Activated B cell treated with CpG ODN at 0.5 μM for 24 hours (primary cell): ENCODE results near the gene SPEF1. TPM values are rescaled to one million over a fixed set of nuclear protein-coding genes. Genes with fewer than 3 reads are reported as not detected.

Source experiments
- ATAC-seq: fragments of 200-7000 bp; cut with Tn5 transposase; one replicate; pipeline ENCODE4 v1.10.0; 2021; ENCODE audit warnings: low read depth, mild to moderate bottlenecking, moderate library complexity
- CTCF ChIA-PET: fragments of 350-600 bp; sonication (Branson Sonifier 250); formaldehyde crosslinking; loops from one replicate; lab custom pipeline; 2021; ENCODE audit warnings: antibody characterized with exemption; lab: Charles Lee
- POLR2A ChIA-PET: fragments of 350-600 bp; sonication (Branson Sonifier 250); formaldehyde crosslinking; loops from one replicate; lab custom pipeline; 2021; ENCODE audit warnings: antibody characterized with exemption; lab: Charles Lee
- DNase-seq: peaks from one replicate; pipeline ENCODE4 v3.0.0; 2022
- H3K27ac Mint-ChIP-seq: one replicate; pipeline ENCODE4 v1.8.0; 2020; ENCODE audit warnings: mixed read lengths
- H3K27me3 Mint-ChIP-seq: one replicate; pipeline ENCODE4 v1.8.0; 2021; ENCODE audit warnings: mixed read lengths
- H3K36me3 Mint-ChIP-seq: one replicate; pipeline ENCODE4 v1.8.0; 2021; ENCODE audit warnings: low read depth, mixed read lengths
- H3K4me1 Mint-ChIP-seq: one replicate; pipeline ENCODE4 v1.8.0; 2021; ENCODE audit warnings: mixed read lengths
- H3K4me3 Mint-ChIP-seq: one replicate; pipeline ENCODE4 v1.8.0; 2020; ENCODE audit warnings: mild to moderate bottlenecking, mixed read lengths
- H3K9me3 Mint-ChIP-seq: one replicate; pipeline ENCODE4 v1.8.0; 2020; ENCODE audit warnings: mixed read lengths
- intact Hi-C: fragments of 100-400 bp; cut with micrococcal nuclease; formaldehyde crosslinking; loops from one replicate; pipeline ENCODE4 v1.15.1; 2024
- total RNA-seq: library from RNA; stranded (reverse); gene quantifications from 2 replicates; pipeline ENCODE4 v1.2.3, GENCODE V29; 2022
- TF ChIP-seq, protein P1 (sequence below): fragments of 200-600 bp; IDR thresholded peaks from one replicate; pipeline ENCODE4 v1.8.0; 2022; ENCODE audit warnings: antibody characterized with exemption, mild to moderate bottlenecking

Gene SPEF1
- total RNA-seq, 1 donor from 2014 or later: not detected

DNA sequence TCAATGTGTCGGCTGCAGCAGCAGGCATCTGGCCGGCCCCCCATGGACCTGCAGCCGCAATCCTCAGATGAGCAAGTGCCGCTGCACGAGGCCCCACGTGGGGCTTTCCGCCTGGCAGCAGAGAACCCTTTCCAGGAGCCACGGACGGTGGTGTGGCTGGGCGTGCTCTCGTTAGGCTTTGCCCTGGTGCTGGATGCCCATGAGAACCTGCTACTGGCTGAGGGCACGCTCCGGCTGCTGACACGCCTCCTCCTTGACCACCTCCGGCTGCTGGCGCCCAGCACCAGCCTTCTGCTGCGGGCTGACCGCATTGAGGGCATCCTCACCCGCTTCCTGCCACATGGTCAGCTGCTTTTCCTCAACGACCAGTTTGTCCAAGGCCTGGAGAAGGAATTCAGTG lies 42.6 kb upstream of the SPEF1 start:
- ATAC-seq (no peak), DNase-seq (no peak)
- Mint-ChIP-seq H3K4me3 (no peak overlapping the region), H3K36me3 (peaks cover 50% of the 10 kb centered on the region), H3K9me3 (no peaks in the 10 kb centered on the region), H3K27me3 (no peaks in the 10 kb centered on the region), H3K27ac (no peak overlapping the region), H3K4me1 (peaks cover 29% of the 10 kb centered on the region)
- POLR2A ChIA-PET: no interaction called here
- CTCF ChIA-PET: no interaction called here
- intact Hi-C loops: no loop called here
- TF ChIP-seq, protein P1, sequence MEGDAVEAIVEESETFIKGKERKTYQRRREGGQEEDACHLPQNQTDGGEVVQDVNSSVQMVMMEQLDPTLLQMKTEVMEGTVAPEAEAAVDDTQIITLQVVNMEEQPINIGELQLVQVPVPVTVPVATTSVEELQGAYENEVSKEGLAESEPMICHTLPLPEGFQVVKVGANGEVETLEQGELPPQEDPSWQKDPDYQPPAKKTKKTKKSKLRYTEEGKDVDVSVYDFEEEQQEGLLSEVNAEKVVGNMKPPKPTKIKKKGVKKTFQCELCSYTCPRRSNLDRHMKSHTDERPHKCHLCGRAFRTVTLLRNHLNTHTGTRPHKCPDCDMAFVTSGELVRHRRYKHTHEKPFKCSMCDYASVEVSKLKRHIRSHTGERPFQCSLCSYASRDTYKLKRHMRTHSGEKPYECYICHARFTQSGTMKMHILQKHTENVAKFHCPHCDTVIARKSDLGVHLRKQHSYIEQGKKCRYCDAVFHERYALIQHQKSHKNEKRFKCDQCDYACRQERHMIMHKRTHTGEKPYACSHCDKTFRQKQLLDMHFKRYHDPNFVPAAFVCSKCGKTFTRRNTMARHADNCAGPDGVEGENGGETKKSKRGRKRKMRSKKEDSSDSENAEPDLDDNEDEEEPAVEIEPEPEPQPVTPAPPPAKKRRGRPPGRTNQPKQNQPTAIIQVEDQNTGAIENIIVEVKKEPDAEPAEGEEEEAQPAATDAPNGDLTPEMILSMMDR: no peak

DNA sequence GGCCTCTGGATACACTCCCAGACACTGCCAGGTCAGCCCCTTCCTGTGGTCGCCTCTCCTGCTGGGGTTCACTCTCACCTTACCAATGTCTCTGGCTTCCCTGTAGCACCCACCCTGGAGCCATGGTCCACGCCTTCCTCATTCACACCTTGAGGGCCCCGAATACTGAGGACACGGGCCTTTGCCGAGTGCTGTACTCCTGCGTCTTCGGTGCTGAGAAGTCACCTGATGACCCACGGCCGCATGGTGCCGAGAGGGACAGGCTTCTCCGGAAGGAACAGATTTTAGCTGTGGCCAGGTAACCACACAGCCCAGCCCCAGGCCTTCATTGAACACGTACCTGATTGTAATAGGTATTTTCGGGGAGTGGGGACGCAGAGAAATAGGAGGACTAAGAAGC lies 40.7 kb upstream of the SPEF1 start:
- TF ChIP-seq, protein P1: no peak
- no peak for DNase-seq
- no peak for ATAC-seq
- Mint-ChIP-seq H3K4me1 (peaks cover 29% of the 10 kb centered on the region), H3K27ac (peak overlapping the region; percentile 97), H3K9me3 (no peaks in the 10 kb centered on the region), H3K27me3 (no peaks in the 10 kb centered on the region), H3K4me3 (peak overlapping the region; percentile 38), H3K36me3 (peaks cover 41% of the 10 kb centered on the region)
- CTCF ChIA-PET: interaction anchor here (3.0 kb wide), 2 partner anchors 35 to 54 kb away, joined by 14 to 33 read pairs; partner anchors contain the start of genes ADISSP and CENPB
- intact Hi-C loops: loop anchor here (2.0 kb wide), 2 partner anchors 33 to 217 kb away; no protein-coding TSS in a partner anchor
- POLR2A ChIA-PET: interaction anchor here (0.6 to 2.0 kb wide), 2 partner anchors 10 to 1215 kb away, joined by 3 to 18 read pairs; no protein-coding TSS in a partner anchor

DNA sequence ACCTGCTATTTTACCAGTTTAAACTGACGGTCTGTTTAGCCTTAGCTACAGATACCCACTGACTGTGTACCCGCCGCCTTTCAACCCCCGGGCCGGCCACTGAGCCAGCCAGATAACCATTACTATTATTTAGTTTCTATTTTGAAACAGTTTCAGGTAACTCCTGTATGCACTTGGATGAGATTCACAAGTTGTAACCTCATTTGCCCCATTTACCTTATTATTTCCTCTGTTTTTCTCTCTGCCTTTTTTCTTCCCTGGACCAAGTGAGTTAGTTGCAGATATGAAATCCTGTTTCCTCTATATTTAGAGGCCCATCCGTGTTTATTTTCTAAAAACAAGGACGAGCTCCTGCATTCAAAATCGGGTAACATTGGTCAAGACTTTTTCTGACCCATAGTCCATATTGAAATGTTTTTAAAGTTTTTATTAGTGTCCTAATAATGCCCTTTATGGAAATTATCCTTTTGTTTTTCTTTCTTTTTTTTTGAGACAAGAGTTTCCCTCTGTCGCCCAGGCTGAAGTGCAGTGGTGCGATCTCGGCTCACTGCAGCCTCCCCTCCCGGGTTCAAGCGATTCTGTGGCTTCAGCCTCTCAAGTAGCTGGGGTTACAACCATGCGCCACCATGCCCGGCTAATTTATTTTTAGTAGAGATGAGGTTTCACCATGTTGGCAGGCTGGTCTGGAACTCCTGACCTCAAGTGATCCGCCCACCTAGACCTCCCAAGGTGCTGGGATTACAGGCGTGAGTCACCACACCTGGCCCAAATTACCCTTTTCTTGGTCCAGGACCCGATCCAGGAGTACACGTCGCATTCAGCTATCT lies 39.9 kb upstream of the SPEF1 start:
- H3K27ac Mint-ChIP-seq: peak overlapping the region; percentile 97
- peaks cover 22% of the 10 kb centered on the region for H3K4me1 Mint-ChIP-seq
- no peak for ATAC-seq
- H3K9me3 Mint-ChIP-seq: no peaks in the 10 kb centered on the region
- H3K4me3 Mint-ChIP-seq: peak overlapping the region; percentile 92
- ChIA-PET CTCF (interaction anchor here (1.0 to 3.7 kb wide), 13 partner anchors 21 to 264 kb away, joined by 3 to 33 read pairs (median 5); partner anchors contain the start of genes ADISSP, CDC25B and CENPB), POLR2A (interaction anchor here (0.6 to 3.3 kb wide), 20 partner anchors 9 to 1832 kb away, joined by 3 to 65 read pairs (median 10); partner anchors contain the start of genes ADISSP, ATRN, CDC25B and CENPB)
- no peaks in the 10 kb centered on the region for H3K27me3 Mint-ChIP-seq
- intact Hi-C loops: loop anchor here (1.0 to 2.0 kb wide), 12 partner anchors 10 to 264 kb away; partner anchors contain the start of genes CDC25B, CENPB, MAVS and PANK2
- TF ChIP-seq, protein P1: no peak
- no peak for DNase-seq
- peaks cover 37% of the 10 kb centered on the region for H3K36me3 Mint-ChIP-seq

DNA sequence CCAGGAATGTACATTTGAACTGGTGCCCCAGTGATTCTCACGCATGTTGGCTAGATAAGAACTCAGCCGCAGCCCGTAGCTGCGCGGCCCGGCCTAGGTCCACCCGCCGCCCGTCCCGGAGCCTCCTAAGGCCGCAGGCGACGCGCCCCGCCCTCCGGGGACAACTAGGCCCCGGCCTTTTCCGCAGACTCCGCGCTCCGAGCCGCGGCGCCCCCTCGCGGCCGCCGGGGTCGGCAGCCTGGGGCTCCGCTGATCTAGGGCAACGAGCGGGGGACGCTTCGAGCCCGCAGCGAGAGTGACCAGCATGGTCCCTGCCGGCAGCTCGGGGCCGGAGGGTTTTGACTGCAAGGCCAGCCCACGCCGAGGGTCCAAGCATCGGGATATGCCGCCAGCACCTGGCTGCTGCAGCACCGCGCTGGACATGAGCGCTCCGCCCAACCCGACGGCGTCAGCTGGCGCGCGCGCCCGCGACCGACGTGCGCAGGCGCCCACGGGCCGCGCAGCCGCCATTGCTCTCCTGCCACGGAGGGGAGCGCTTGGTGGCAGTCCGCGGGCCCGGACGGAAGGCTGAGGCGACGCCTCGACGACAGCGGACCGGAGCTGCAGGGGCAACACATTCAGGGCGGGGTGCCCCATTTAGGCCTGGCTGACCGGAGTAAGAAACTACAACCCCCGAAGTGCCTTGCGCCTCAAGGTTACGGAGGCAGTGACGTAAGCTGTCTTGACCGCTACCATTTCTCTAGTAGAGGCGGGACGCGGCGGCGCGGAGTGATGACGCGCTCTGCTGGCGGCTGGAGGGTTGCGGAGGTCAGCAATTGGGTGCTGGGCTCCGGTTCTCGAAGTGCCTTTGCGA lies 39.0 kb upstream of the SPEF1 start, which contains the start of gene AP5S1:
AP5S1 (plus strand) TSS at position 500 of the 853 bp plus-strand sequence. CDS start 1,571 bp downstream, outside the sequence.
- Mint-ChIP-seq H3K27ac (peak within 1 kb of the TSS; percentile 97), H3K9me3 (no peaks in the 10 kb centered on the region), H3K4me1 (peaks cover 20% of the 10 kb centered on the region), H3K27me3 (no peaks in the 10 kb centered on the region), H3K36me3 (peaks cover 30% of the 10 kb centered on the region), H3K4me3 (peak within 1 kb of the TSS; percentile 92)
- TF ChIP-seq, protein P1: peak; percentile 96
- DNase-seq: peak; percentile 95
- intact Hi-C loops: loop anchor here (1.0 to 2.0 kb wide), 12 partner anchors 9 to 265 kb away; partner anchors contain the start of genes CDC25B, CENPB, MAVS and PANK2
- POLR2A ChIA-PET: interaction anchor here (0.6 to 3.3 kb wide), 22 partner anchors 9 to 1833 kb away, joined by 3 to 65 read pairs (median 9); partner anchors contain the start of genes ADISSP, ATRN, CDC25B and CENPB
- CTCF ChIA-PET: interaction anchor here (1.0 to 3.7 kb wide), 13 partner anchors 20 to 265 kb away, joined by 3 to 33 read pairs (median 5); partner anchors contain the start of genes ADISSP, CDC25B and CENPB
- ATAC-seq: peak; percentile 88
